ENCODE measurements around the gene ACTR10.
A peak's percentile ranks its signal among the peaks of the same experiment; 100 is the strongest.

The ACTR10 gene

DNA sequence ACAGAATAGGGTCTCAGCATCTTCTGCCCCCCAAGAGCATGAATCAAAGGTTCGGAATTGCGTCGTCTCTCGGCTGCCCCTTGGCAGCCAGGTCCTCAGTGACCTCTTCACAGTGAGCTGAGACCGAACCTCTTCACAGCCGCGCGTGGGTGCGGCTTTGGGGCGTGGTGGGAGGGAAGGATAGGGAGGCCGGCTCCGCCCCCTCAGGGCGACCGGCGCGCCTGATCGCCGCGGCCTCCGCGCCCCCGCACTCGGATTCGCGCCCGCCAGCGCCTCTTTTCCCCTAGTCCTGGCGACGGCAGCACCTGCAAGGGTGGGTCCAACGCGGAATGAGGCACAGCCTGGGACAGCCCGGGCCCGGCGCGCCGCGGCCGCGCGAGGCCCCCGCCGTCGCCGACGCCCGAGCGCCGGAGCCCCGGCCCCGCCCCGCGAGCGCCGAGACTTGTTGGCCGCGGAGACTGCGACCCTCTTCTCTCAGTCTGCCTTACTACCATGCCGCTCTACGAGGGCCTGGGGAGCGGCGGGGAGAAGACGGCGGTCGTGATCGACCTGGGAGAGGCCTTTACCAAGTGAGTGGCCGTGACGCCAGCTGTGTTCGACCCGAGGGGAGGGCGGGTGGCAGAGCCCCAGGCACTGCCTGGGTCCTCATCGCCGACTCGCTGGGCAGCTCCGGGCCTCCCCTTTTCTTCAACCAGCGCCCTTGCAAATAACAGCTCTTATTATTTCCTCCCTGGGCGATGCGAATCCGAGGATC lies at the start of gene ACTR10:
TSS of gene ACTR10 (plus strand) at position 424 of the 754 bp plus-strand sequence. CDS start at position 493, 69 bp downstream.
- H3K4me3 ChIP-seq (ENCODE audit: low read length): peak within 1 kb of the TSS; percentile 97
- no peak for TF ChIP-seq CTCF (conservative IDR thresholded peaks at IDR 0.05; ENCODE audit: low read depth, low read length)
- DNase-seq (ENCODE audit: low read depth): peak; percentile 34

DNA sequence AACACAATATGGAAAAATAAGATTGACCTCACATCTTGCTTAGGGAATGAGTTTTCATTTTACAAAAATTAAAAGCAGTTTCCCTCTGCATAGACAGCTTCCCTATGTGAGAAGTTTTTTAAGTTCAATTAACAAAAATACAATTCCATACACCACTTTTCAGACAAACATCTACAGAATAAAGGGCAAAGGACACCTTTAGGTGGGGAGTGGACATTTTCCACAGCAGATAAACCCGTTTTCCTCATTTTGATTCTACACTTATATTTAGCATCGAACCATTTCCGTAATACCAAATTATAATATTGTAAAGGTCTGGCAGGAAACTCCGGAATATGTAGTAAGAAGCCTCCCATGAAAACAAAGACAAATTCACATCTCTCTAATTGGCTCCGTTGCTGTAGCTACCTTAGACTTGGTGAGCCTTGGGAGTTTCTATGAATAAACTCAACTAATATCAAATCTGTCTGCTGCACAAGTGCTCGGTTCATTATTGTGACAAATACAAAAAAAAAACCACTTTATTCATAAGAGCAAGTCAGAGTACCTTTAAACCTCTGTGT lies 49.6 kb upstream of the ACTR10 start:
- H3K4me3 ChIP-seq (ENCODE audit: low read length): no peak overlapping the region
- TF ChIP-seq CTCF (conservative IDR thresholded peaks at IDR 0.05; ENCODE audit: low read depth, low read length): no peak
- no peak for DNase-seq (ENCODE audit: low read depth)

- H3K4me3 ChIP-seq (ENCODE audit: low read length): peak overlapping the region; percentile 64
- no peak for TF ChIP-seq CTCF (conservative IDR thresholded peaks at IDR 0.05; ENCODE audit: low read depth, low read length)
- no peak for DNase-seq (ENCODE audit: low read depth)
Observed at GRCh38 chr14:58151133-58152013, 48.6 kb upstream of the ACTR10 start.

DNA sequence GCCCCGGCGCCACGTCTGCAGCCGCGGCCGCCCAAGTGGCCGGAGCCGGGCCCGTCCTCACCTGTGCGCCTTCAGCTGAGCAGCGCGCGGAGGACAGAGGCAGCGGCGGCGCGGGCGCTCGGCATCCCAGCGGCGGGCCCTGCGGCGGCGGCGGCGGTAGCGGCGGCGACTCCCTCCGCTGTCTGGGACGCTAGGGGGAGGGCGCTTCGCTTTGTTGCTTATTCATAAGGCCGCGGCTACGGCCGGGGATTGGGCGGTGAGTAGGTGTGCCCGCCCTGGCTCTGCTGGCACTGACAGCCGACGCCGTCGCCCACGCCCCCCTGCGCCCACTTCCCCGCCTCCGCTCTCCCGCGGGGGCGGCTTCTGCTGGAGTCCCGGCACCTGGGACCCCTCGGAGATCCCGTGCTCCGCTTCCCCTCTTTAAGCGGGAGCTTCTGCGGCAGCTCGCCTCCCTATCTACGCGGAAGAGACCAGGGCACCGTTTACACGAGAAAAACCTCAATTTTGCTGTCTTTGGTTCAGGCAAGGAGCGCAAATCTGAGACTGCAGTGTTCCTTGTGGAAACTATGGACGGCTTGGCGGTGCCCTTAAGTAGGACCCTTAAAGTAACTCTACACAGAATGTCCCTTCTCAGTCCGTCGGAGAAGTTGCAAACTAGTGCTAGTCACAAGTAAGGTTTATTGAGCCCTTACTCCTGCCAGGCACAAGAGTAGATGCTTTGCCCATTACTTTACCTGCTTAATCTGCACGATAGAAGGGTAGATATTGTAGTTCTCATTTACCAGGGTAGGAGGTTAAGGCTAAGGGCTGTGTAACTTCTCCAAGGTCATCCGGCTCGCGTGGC lies 47.7 kb upstream of the ACTR10 start, which contains the start of gene ARMH4:
TSS of gene ARMH4 (minus strand) at position 200 of the 844 bp plus-strand sequence. CDS start 12,855 bp downstream, outside the sequence.
- peak within 1 kb of the TSS; percentile 64 for H3K4me3 ChIP-seq (ENCODE audit: low read length)
- TF ChIP-seq CTCF (conservative IDR thresholded peaks at IDR 0.05; ENCODE audit: low read depth, low read length): peak; percentile 3

DNA sequence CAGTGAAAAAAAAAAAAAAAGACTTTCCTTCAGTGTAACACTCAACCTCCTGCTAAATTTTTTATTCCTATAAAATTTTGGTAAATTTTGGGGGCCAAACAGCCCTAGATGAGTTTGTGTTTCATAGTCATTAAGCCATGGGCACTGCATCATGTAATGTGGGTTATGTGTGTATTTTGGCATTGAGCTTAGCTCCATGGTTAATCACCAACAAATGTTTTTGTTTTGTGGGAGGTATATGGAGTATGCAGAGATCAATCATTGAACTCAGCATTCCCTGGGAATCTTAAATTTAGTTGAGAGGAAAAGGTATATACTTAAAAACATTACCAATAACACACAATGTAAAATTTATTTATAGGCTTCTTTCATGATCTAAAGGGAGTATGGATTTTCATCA lies 39.4 kb upstream of the ACTR10 start:
- TF ChIP-seq CTCF (conservative IDR thresholded peaks at IDR 0.05; ENCODE audit: low read depth, low read length): no peak
- DNase-seq (ENCODE audit: low read depth): no peak
- no peak overlapping the region for H3K4me3 ChIP-seq (ENCODE audit: low read length)

More for the DNA sequence above, 47.7 kb upstream of the ACTR10 start, which contains the start of gene ARMH4:
- peak; percentile 58 for DNase-seq (ENCODE audit: low read depth)

Measured in retinal pigment epithelial cell (primary cell).